ENCODE results near the gene TMC2.

Gene TMC2

DNA sequence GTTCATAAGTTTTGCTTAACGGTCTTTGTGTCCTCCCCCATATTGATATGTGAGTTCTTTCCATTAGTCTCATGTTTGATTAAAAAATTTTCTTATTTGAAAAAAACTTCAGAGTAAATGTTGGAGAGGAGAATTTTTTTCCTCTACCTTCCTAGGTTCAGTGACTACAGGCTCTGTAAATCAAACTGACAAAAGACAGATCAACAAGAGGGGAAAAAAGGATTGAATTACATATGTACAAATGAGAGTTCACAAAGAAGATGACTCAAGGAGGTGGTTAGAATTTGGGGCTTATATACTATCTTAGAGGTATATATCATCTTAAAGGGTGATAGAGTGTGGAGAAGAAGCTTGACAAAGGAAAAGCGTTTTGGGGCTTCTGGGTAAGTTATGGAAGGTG lies 5.6 kb downstream of the TMC2 start:
- H3K4me3 ChIP-seq (replicated peaks; ENCODE audit: low read depth, low read length) = no peak overlapping the region
- no peak for DNase-seq (ENCODE audit: low read depth)
- TF ChIP-seq, protein P1, sequence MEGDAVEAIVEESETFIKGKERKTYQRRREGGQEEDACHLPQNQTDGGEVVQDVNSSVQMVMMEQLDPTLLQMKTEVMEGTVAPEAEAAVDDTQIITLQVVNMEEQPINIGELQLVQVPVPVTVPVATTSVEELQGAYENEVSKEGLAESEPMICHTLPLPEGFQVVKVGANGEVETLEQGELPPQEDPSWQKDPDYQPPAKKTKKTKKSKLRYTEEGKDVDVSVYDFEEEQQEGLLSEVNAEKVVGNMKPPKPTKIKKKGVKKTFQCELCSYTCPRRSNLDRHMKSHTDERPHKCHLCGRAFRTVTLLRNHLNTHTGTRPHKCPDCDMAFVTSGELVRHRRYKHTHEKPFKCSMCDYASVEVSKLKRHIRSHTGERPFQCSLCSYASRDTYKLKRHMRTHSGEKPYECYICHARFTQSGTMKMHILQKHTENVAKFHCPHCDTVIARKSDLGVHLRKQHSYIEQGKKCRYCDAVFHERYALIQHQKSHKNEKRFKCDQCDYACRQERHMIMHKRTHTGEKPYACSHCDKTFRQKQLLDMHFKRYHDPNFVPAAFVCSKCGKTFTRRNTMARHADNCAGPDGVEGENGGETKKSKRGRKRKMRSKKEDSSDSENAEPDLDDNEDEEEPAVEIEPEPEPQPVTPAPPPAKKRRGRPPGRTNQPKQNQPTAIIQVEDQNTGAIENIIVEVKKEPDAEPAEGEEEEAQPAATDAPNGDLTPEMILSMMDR (IDR thresholded peaks at IDR 0.05; ENCODE audit: low read length, missing control alignments) = no peak

DNA sequence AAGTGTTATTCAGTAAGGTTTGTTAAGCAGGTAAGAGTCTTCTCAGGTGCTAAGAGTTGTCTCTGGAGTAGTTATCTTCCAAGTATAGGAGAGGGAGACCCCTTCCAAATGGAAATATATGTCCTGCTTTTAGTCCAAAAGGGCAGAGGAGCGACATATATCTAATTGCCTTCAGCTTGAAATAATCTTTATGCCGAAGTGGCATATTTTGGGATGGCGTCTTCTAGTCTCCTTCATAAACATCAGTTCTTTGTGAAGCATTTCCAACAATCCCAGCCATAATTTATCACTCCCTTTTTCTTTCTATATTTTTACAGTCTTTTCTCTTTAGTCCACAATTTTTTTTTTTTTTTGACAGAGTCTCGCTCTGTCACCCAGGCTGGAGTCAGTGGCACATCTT lies 6.0 kb downstream of the TMC2 start:
- H3K4me3 ChIP-seq (replicated peaks; ENCODE audit: low read depth, low read length) = no peak overlapping the region
- TF ChIP-seq, protein P1 (IDR thresholded peaks at IDR 0.05; ENCODE audit: low read length, missing control alignments) = no peak
- DNase-seq (ENCODE audit: low read depth) = no peak

DNA sequence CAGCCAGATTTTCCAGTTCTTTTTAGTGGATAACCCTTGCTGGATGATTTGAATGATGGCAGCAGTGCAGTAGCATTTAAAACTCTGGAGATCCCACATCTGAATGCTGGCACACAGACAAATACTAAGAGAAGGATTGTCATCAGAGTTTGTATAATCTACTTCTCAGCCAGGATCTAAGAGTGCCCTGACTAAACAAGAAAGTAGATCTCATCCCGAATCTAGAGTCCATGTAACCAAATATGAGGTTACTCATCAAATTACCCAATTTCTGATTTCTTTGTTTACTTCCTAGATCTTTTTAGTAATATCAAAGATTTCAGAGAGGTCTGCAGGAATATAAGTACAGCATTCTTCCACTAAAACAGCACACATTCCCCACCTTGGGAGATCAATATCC lies 7.8 kb downstream of the TMC2 start:
- H3K4me3 ChIP-seq (replicated peaks; ENCODE audit: low read depth, low read length) = no peak overlapping the region
- no peak for DNase-seq (ENCODE audit: low read depth)
- TF ChIP-seq, protein P1 (IDR thresholded peaks at IDR 0.05; ENCODE audit: low read length, missing control alignments) = no peak

DNA sequence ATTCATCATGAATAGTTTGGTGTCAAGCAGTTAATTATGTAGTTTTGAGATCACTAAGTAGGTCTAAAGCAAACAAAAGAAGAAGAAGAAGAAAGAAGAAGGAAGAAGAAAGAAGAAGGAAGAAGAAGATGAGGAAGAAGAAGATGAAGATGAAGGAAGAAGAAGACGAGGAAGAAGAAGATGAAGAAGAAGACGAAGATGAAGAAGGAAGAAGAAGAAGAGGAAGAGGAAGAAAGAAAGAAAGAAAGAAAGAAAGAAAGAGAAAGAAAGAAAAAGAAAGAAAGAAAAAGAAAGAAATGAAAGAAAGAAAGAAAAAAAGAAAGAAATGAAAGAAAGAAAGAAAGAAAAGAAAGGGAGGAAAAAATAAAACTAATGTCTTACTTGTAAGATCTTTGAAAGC lies 9.2 kb downstream of the TMC2 start:
- TF ChIP-seq, protein P1 (IDR thresholded peaks at IDR 0.05; ENCODE audit: low read length, missing control alignments) = no peak
- H3K4me3 ChIP-seq (replicated peaks; ENCODE audit: low read depth, low read length) = no peak overlapping the region
- no peak for DNase-seq (ENCODE audit: low read depth)

DNA sequence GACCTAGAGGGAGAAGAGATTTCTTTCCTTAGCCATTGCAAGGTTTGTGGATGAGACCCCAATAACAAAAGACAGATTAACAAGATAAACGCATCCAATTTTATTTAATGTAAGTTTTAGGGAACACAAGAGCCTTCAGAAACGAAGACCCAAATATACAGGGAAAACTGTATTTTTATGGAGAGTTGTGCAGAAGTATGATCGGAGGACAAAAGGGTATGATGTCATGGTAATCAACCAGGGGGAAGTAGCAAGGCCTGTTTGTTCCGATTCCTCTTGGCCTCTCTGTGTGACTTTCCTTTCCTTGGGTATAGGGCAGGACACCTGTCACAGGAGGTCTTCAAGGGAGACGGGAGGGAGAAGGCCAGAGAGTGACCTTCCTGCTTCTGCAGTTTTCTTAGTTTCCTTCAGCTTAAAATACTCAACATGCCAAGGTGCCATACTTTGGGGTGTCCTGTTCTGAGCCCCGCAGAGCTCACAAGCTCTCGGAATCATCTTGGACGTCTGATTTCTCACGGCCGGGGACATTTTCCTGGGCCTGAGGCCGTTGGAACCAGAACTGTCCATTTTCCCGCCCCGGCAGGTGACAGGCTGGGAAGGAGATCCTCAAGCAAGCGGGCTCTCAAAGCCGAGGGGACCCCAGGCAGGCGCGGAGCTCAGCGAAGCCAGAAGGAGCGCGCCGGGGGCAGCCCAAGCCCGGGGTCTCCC lies 21.7 kb downstream of the TMC2 start:
- DNase-seq (ENCODE audit: low read depth) = no peak
- TF ChIP-seq, protein P1 (IDR thresholded peaks at IDR 0.05; ENCODE audit: low read length, missing control alignments) = no peak

DNA sequence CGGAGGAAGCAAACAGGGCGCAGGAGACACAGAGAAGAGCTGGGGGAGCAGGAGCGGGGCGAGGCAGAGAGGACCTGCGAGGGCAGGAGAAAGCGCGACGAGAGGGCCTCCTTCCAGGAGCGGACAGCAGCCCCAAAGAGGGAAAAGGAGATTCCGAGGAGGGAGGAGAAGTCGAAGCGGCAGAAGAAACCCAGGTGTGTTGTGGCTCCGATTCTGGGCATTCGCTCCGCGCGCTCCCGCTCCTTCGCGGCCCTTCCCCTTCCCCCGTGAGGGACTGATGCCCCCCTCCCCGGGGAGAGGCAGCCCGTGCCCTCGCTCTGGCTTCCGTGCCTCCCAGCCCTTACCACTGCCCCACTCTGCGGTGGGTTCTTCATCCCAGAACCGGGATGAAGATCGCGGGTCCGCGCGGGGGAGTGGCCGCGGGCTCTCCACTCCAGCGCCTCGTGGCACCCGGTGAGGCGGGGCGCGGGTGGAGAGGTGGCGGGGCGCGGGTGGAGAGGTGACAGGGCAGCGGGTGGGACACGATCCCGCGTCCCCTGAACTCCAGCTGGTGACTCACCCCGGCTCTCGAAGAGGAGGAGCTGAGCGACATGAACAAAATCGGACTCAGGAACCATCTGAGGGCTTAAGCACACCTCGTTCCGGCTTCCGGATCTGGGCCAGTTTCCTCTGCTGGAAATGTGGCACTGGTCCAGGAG lies 22.4 kb downstream of the TMC2 start:
- TF ChIP-seq, protein P1 (IDR thresholded peaks at IDR 0.05; ENCODE audit: low read length, missing control alignments) = no peak
- peak overlapping the region; percentile 7 for H3K4me3 ChIP-seq (replicated peaks; ENCODE audit: low read depth, low read length)
- DNase-seq (ENCODE audit: low read depth) = peak; percentile 12

More for the DNA sequence above, 21.7 kb downstream of the TMC2 start:
- H3K4me3 ChIP-seq (replicated peaks; ENCODE audit: low read depth, low read length) = no peak overlapping the region

Measured in fibroblast of pulmonary artery (primary cell).